HepG2 (cell line): ENCODE data around the gene MTSS2. TPM values are rescaled to one million over a fixed set of nuclear protein-coding genes. Genes with fewer than 3 reads are reported as not detected.

Source experiments
- CCDC6 ChIP-seq: sonication (generic); formaldehyde crosslinking; IDR thresholded peaks from 2 replicates; pipeline ENCODE4 v1.8.1; 2022; ENCODE audit warnings: mild to moderate bottlenecking, missing genetic modification reagents, moderate library complexity
- CHCHD3 ChIP-seq: sonication (generic); formaldehyde crosslinking; IDR thresholded peaks from 2 replicates; pipeline ENCODE4 v1.8.0; 2022; ENCODE audit warnings: mild to moderate bottlenecking, missing genetic modification reagents, moderate library complexity
- CTCF ChIP-seq: sonication (generic); formaldehyde crosslinking; IDR thresholded peaks from 2 replicates; pipeline ENCODE4 v1.5.0; 2020; ENCODE audit warnings: mild to moderate bottlenecking, missing genetic modification reagents, moderate library complexity
- EHMT2 ChIP-seq: fragments of 200-600 bp; sonication (generic); IDR thresholded peaks from 2 replicates; pipeline ENCODE4 v1.7.0; 2017; ENCODE audit warnings: antibody characterized with exemption, low read depth, low read length, borderline replicate concordance
- HINFP ChIP-seq: sonication (generic); formaldehyde crosslinking; IDR thresholded peaks from 2 replicates; pipeline ENCODE4 v1.4.0; 2020; ENCODE audit warnings: low read depth, mild to moderate bottlenecking, missing genetic modification reagents
- HMGA1 ChIP-seq: sonication (generic); formaldehyde crosslinking; conservative IDR thresholded peaks from 2 replicates; pipeline ENCODE4 v1.4.0; 2020; ENCODE audit warnings: missing genetic modification reagents
- HNF4G ChIP-seq, 2 experiments: sonication (generic) in 1 of 2; formaldehyde crosslinking in 1 of 2; IDR thresholded peaks; 2 replicates each; pipeline versions ENCODE4 v1.4.0 to v1.6.1; 2011 to 2020; ENCODE audit warnings: borderline replicate concordance in 2 of 2, low read depth in 2 of 2, mild to moderate bottlenecking in 2 of 2, low read length in 1 of 2, missing genetic modification reagents in 1 of 2, moderate library complexity in 1 of 2
- HNRNPL ChIP-seq: fragments of 200-400 bp; formaldehyde crosslinking; IDR thresholded peaks from 2 replicates; pipeline ENCODE4 v1.6.1; 2017; ENCODE audit warnings: mild to moderate bottlenecking, low read depth, low read length
- KDM4B ChIP-seq: sonication (generic); formaldehyde crosslinking; IDR thresholded peaks from 2 replicates; pipeline ENCODE4 v1.4.0; 2020; ENCODE audit warnings: missing genetic modification reagents
- KMT2B ChIP-seq: IDR thresholded peaks from 2 replicates; pipeline ENCODE4 v1.6.1; 2016; ENCODE audit warnings: missing genetic modification reagents, missing compliant biosample characterization
- MAFG ChIP-seq: sonication (generic); formaldehyde crosslinking; IDR thresholded peaks from 2 replicates; pipeline ENCODE4 v1.5.1; 2020; ENCODE audit warnings: mild to moderate bottlenecking, missing genetic modification reagents
- PHF20 ChIP-seq: sonication (generic); formaldehyde crosslinking; IDR thresholded peaks from 2 replicates; pipeline ENCODE4 v1.5.0; 2020; ENCODE audit warnings: mild to moderate bottlenecking, missing genetic modification reagents
- POLR2A ChIP-seq, 2 experiments: IDR thresholded peaks; 2 replicates each; pipeline ENCODE4 v1.6.1; 2011; ENCODE audit warnings: low read depth in 2 of 2, low read length in 2 of 2, mild to moderate bottlenecking in 1 of 2, moderate library complexity in 1 of 2; ENCODE audit not compliant: insufficient read depth in 1 of 2
- PTBP1 ChIP-seq: fragments of 200-400 bp; formaldehyde crosslinking; IDR thresholded peaks from 2 replicates; pipeline ENCODE4 v1.6.1; 2018; ENCODE audit warnings: low read length, low read depth; ENCODE audit not compliant: poor library complexity, severe bottlenecking
- SSRP1 ChIP-seq: IDR thresholded peaks from 2 replicates; pipeline ENCODE4 v1.6.1; 2016; ENCODE audit warnings: control low read depth
- ZNF430 ChIP-seq: sonication (generic); formaldehyde crosslinking; IDR thresholded peaks from 2 replicates; pipeline ENCODE4 v1.9.0; 2021; ENCODE audit warnings: mild to moderate bottlenecking, missing genetic modification reagents
- ZNF768 ChIP-seq: sonication (generic); formaldehyde crosslinking; IDR thresholded peaks from 2 replicates; pipeline ENCODE4 v1.4.0; 2020; ENCODE audit warnings: missing genetic modification reagents
- polyA plus RNA-seq, 8 experiments: library from polyadenylated mRNA; depleted of rRNA in 3 of 8; stranded (reverse) in 7 of 8; unstranded in 1 of 8; fragments of >200 nt; fragmentation: Illumina TruSeq in 4 of 8; extraction: Trizol in 4 of 8; gene quantifications; 2 replicates each; pipeline versions ENCODE4 v1.2.1 to v1.2.3, GENCODE V29; 2011 to 2016; ENCODE audit warnings: low read depth in 4 of 8, missing spikeins in 1 of 8, mixed read lengths in 1 of 8; ENCODE audit not compliant: insufficient read depth in 1 of 8
- total RNA-seq, 5 experiments: library from RNA; depleted of rRNA; stranded (reverse); fragments of >200 nt; fragmentation: Illumina TruSeq; extraction: Trizol; gene quantifications; 2 replicates each; pipeline ENCODE4 v1.2.3, GENCODE V29; 2016; ENCODE audit warnings: low read depth in 1 of 5
- TF ChIP-seq, protein P1 (sequence below): sonication (generic); formaldehyde crosslinking; IDR thresholded peaks from 2 replicates; pipeline ENCODE4 v1.4.0; 2020; ENCODE audit warnings: missing genetic modification reagents
- TF ChIP-seq, protein P2 (sequence below): sonication (generic); formaldehyde crosslinking; IDR thresholded peaks from 2 replicates; pipeline ENCODE4 v1.5.0; 2020; ENCODE audit warnings: mild to moderate bottlenecking, missing genetic modification reagents
- TF ChIP-seq, protein P3 (sequence below): sonication (generic); formaldehyde crosslinking; IDR thresholded peaks from 2 replicates; pipeline ENCODE4 v1.8.1; 2022; ENCODE audit warnings: mild to moderate bottlenecking, missing genetic modification reagents

The MTSS2 gene
- total and polyA plus RNA-seq, 2 of the 13 experiments (the other 11 are each of a cell fraction or from before 2014, with no cell fraction given), result 132 to 242 TPM

- no peak for TF ChIP-seq MAFG
- no peak for TF ChIP-seq PTBP1
- TF ChIP-seq EHMT2, result no peak
- 0 out of 2 replicates have a peak, but pooled peaks have one; percentile 31 for TF ChIP-seq HINFP (CRISPR knock-in tag)
- TF ChIP-seq, protein P1, sequence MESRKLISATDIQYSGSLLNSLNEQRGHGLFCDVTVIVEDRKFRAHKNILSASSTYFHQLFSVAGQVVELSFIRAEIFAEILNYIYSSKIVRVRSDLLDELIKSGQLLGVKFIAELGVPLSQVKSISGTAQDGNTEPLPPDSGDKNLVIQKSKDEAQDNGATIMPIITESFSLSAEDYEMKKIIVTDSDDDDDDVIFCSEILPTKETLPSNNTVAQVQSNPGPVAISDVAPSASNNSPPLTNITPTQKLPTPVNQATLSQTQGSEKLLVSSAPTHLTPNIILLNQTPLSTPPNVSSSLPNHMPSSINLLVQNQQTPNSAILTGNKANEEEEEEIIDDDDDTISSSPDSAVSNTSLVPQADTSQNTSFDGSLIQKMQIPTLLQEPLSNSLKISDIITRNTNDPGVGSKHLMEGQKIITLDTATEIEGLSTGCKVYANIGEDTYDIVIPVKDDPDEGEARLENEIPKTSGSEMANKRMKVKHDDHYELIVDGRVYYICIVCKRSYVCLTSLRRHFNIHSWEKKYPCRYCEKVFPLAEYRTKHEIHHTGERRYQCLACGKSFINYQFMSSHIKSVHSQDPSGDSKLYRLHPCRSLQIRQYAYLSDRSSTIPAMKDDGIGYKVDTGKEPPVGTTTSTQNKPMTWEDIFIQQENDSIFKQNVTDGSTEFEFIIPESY (CRISPR knock-in tag), result no peak
- TF ChIP-seq, protein P2, sequence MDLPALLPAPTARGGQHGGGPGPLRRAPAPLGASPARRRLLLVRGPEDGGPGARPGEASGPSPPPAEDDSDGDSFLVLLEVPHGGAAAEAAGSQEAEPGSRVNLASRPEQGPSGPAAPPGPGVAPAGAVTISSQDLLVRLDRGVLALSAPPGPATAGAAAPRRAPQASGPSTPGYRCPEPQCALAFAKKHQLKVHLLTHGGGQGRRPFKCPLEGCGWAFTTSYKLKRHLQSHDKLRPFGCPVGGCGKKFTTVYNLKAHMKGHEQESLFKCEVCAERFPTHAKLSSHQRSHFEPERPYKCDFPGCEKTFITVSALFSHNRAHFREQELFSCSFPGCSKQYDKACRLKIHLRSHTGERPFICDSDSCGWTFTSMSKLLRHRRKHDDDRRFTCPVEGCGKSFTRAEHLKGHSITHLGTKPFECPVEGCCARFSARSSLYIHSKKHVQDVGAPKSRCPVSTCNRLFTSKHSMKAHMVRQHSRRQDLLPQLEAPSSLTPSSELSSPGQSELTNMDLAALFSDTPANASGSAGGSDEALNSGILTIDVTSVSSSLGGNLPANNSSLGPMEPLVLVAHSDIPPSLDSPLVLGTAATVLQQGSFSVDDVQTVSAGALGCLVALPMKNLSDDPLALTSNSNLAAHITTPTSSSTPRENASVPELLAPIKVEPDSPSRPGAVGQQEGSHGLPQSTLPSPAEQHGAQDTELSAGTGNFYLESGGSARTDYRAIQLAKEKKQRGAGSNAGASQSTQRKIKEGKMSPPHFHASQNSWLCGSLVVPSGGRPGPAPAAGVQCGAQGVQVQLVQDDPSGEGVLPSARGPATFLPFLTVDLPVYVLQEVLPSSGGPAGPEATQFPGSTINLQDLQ, result peak; percentile 59
- 0 out of 2 replicates have a peak, but pooled peaks have one; percentile 60 for TF ChIP-seq HNRNPL
- TF ChIP-seq KMT2B, result no peak
- TF ChIP-seq SSRP1, result peak; percentile 84
- 0 out of 2 replicates have a peak, but pooled peaks have one; percentile 49 for TF ChIP-seq CHCHD3 (CRISPR knock-in tag)
- TF ChIP-seq ZNF768 (CRISPR knock-in tag), result peak; percentile 33; the same call in 1 of the 2 replicates
- peak; percentile 27 to 59; a peak in 2 of 4 replicates for TF ChIP-seq POLR2A (IDR thresholded peaks at IDR 0.05; ENCODE audit: insufficient read depth in 1 of 2, low read depth in 2 of 2, low read length in 2 of 2)
- no peak for TF ChIP-seq PHF20 (CRISPR knock-in tag)
- 0 out of 2 replicates have a peak, but pooled peaks have one; percentile 46 for TF ChIP-seq KDM4B (CRISPR knock-in tag)
- TF ChIP-seq HNF4G (IDR thresholded peaks at IDR 0.05; ENCODE audit: borderline replicate concordance, low read depth, low read length), result no peak
- no peak for TF ChIP-seq HNF4G (CRISPR knock-in tag; IDR thresholded peaks at IDR 0.05; ENCODE audit: borderline replicate concordance, low read depth)
- TF ChIP-seq ZNF430 (CRISPR knock-in tag), result 0 out of 2 replicates have a peak, but pooled peaks have one; percentile 30
- no peak; the same call in 1 of the 2 replicates for TF ChIP-seq CCDC6 (CRISPR knock-in tag)
- no peak for TF ChIP-seq HMGA1
- no peak for TF ChIP-seq CTCF (CRISPR knock-in tag)
- TF ChIP-seq, protein P3, sequence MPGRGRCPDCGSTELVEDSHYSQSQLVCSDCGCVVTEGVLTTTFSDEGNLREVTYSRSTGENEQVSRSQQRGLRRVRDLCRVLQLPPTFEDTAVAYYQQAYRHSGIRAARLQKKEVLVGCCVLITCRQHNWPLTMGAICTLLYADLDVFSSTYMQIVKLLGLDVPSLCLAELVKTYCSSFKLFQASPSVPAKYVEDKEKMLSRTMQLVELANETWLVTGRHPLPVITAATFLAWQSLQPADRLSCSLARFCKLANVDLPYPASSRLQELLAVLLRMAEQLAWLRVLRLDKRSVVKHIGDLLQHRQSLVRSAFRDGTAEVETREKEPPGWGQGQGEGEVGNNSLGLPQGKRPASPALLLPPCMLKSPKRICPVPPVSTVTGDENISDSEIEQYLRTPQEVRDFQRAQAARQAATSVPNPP (CRISPR knock-in tag), result peak; percentile 61; the same call in 1 of the 2 replicates
These were observed 23.8 kb downstream of the MTSS2 start (continued) for GRCh38 chr16:70661918-70662641.
